Vagina (tissue), 2 donors: Measurements from ENCODE around the gene MGAT5B.

ENCODE experiments used
- CTCF ChIP-seq, 3 experiments: fragments of 450-650 bp in 2 of 3; fragments of 200-600 bp in 1 of 3; sonication (generic) in 1 of 3; IDR thresholded peaks; one replicate each; pipeline ENCODE4 v1.5.1; 2017 to 2019; ENCODE audit warnings: antibody characterized with exemption in 3 of 3, mild to moderate bottlenecking in 2 of 3, moderate library complexity in 2 of 3
- POLR2A ChIP-seq, 2 donors: fragments of 450-650 bp; IDR thresholded peaks; one replicate each; pipeline ENCODE4 v1.6.1; 2017; ENCODE audit warnings: antibody characterized with exemption in 2 of 2, mild to moderate bottlenecking in 2 of 2, moderate library complexity in 2 of 2
- POLR2AphosphoS5 ChIP-seq, 2 donors: sonication (generic); formaldehyde crosslinking; IDR thresholded peaks; one replicate each; pipeline ENCODE4 v1.9.0; 2017; ENCODE audit warnings: antibody characterized with exemption in 2 of 2, mild to moderate bottlenecking in 2 of 2, low read depth in 1 of 2; ENCODE audit not compliant: insufficient read depth in 1 of 2

GRCh38 chr17:76927982-76928381, 59.8 kb downstream of the MGAT5B start:
- TF ChIP-seq CTCF (IDR thresholded peaks at IDR 0.05) (no peak), POLR2A (IDR thresholded peaks at IDR 0.05) (no peak), POLR2AphosphoS5 (IDR thresholded peaks at IDR 0.05; ENCODE audit: insufficient read depth in 1 of 2, low read depth in 1 of 2) (no peak)
